A673 (cell line): ENCODE results near the gene FGGY. TPM values are rescaled to one million over a fixed set of nuclear protein-coding genes. Genes with fewer than 3 reads are reported as not detected.

Source experiments
- BruUV-seq: library from RNA; stranded (reverse); fragments of 400-500 nt; replicated peaks from 2 replicates; lab custom pipeline; 2021; lab: Mats Ljungman, UMichigan
- CTCF ChIA-PET: fragments of 300-600 bp; sonication (Branson Sonifier 250); formaldehyde crosslinking; loops from one replicate; lab custom pipeline; 2022; ENCODE audit warnings: antibody characterized with exemption; lab: Charles Lee
- POLR2A ChIA-PET: fragments of 300-600 bp; sonication (Branson Sonifier 250); formaldehyde crosslinking; loops from one replicate; lab custom pipeline; 2022; ENCODE audit warnings: antibody characterized with exemption; ENCODE audit not compliant: low non-redundant PET; lab: Charles Lee
- DNase-seq: peaks from one replicate; pipeline ENCODE4 v3.0.0-alpha.2; 2015; ENCODE audit warnings: low spot score
- H3K27ac ChIP-seq: fragments of 200-600 bp; sonication (generic); 2 replicates; pipeline ENCODE4 v1.5.1; 2016; ENCODE audit warnings: mixed run types, low read depth, mild to moderate bottlenecking, mixed read lengths, antibody characterized with exemption, low read length; ENCODE audit not compliant: poor library complexity, severe bottlenecking
- H3K27me3 ChIP-seq: fragments of 200-600 bp; sonication (generic); replicated peaks from 2 replicates; pipeline ENCODE4 v1.6.1; 2017; ENCODE audit warnings: mixed run types, low read depth, mild to moderate bottlenecking, mixed read lengths, antibody characterized with exemption, low read length; ENCODE audit not compliant: insufficient read depth, poor library complexity
- H3K36me3 ChIP-seq: fragments of 200-600 bp; sonication (generic); 2 replicates; pipeline ENCODE4 v1.6.1; 2016; ENCODE audit warnings: mixed run types, mild to moderate bottlenecking, mixed read lengths, antibody characterized with exemption, low read length; ENCODE audit not compliant: insufficient read depth, poor library complexity, severe bottlenecking
- H3K4me1 ChIP-seq: fragments of 200-600 bp; sonication (generic); 2 replicates; pipeline ENCODE4 v1.6.1; 2017; ENCODE audit warnings: mixed run types, mild to moderate bottlenecking, mixed read lengths, antibody characterized with exemption, low read length; ENCODE audit not compliant: insufficient read depth, poor library complexity, severe bottlenecking
- H3K4me3 ChIP-seq: fragments of 200-600 bp; sonication (generic); 2 replicates; pipeline ENCODE4 v1.5.1; 2016; ENCODE audit warnings: low read depth, mixed run types, mild to moderate bottlenecking, mixed read lengths, low read length; ENCODE audit not compliant: poor library complexity, severe bottlenecking
- H3K9me3 ChIP-seq: fragments of 200-600 bp; sonication (generic); 2 replicates; pipeline ENCODE4 v1.6.1; 2016; ENCODE audit warnings: mixed run types, low read depth, mild to moderate bottlenecking, mixed read lengths, antibody characterized with exemption, low read length; ENCODE audit not compliant: poor library complexity, severe bottlenecking
- EZH2 ChIP-seq: fragments of 200-600 bp; sonication (generic); IDR thresholded peaks from 2 replicates; pipeline ENCODE4 v1.6.1; 2017; ENCODE audit warnings: borderline replicate concordance, low read depth, mild to moderate bottlenecking, mixed read lengths, antibody characterized with exemption, low read length; ENCODE audit not compliant: poor library complexity, severe bottlenecking
- intact Hi-C: fragments of 100-400 bp; cut with micrococcal nuclease; formaldehyde crosslinking; loops from one replicate; pipeline ENCODE4 v1.10.0; 2022; ENCODE audit not compliant: unreplicated experiment
- total RNA-seq: library from RNA; stranded (reverse); gene quantifications from 2 replicates; pipeline ENCODE4 v1.2.3, GENCODE V29; 2021
- TF ChIP-seq, protein P1 (sequence below): fragments of 300-800, 200-600 bp; sonication (generic); conservative IDR thresholded peaks from 2 replicates; pipeline ENCODE4 v1.5.1; 2017; ENCODE audit warnings: low read depth, mild to moderate bottlenecking, antibody characterized with exemption, low read length, moderate library complexity, mixed read lengths

The FGGY gene
- total RNA-seq, 1 experiment from 2014 or later, result 2.6 TPM

GRCh38 chr1:59505596-59506028, 208.7 kb downstream of the FGGY start:
- H3K4me3 ChIP-seq, result no peak overlapping the region
- DNase-seq, result peak; percentile 79
- peak overlapping the region; percentile 57 for H3K27ac ChIP-seq
- ChIA-PET CTCF (no interaction called here), POLR2A (interaction anchor here (1.3 kb wide), 1 partner anchor 722 kb away, joined by 5 read pairs; the partner anchor contains the start of gene JUN)
- H3K9me3 ChIP-seq, result no peaks in the 10 kb centered on the region
- TF ChIP-seq EZH2, result no peak
- TF ChIP-seq, protein P1, sequence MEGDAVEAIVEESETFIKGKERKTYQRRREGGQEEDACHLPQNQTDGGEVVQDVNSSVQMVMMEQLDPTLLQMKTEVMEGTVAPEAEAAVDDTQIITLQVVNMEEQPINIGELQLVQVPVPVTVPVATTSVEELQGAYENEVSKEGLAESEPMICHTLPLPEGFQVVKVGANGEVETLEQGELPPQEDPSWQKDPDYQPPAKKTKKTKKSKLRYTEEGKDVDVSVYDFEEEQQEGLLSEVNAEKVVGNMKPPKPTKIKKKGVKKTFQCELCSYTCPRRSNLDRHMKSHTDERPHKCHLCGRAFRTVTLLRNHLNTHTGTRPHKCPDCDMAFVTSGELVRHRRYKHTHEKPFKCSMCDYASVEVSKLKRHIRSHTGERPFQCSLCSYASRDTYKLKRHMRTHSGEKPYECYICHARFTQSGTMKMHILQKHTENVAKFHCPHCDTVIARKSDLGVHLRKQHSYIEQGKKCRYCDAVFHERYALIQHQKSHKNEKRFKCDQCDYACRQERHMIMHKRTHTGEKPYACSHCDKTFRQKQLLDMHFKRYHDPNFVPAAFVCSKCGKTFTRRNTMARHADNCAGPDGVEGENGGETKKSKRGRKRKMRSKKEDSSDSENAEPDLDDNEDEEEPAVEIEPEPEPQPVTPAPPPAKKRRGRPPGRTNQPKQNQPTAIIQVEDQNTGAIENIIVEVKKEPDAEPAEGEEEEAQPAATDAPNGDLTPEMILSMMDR, result no peak
- H3K4me1 ChIP-seq, result peaks cover 24% of the 10 kb centered on the region
- no peaks in the 10 kb centered on the region for H3K36me3 ChIP-seq
- H3K27me3 ChIP-seq, result no peaks in the 10 kb centered on the region
- BruUV-seq, result no TSS peak
- intact Hi-C loops, result no loop called here

GRCh38 chr1:59506952-59507351, 210.1 kb downstream of the FGGY start:
- CTCF ChIA-PET, result interaction anchor here (0.5 kb wide), 1 partner anchor 1342 kb away, joined by 4 read pairs; no protein-coding TSS in a partner anchor
- peaks cover 24% of the 10 kb centered on the region for H3K4me1 ChIP-seq
- no peak for TF ChIP-seq EZH2
- TF ChIP-seq, protein P1, result no peak
- no peak overlapping the region for H3K4me3 ChIP-seq
- intact Hi-C loops, result no loop called here
- POLR2A ChIA-PET, result no interaction called here
- BruUV-seq, result no TSS peak
- no peaks in the 10 kb centered on the region for H3K9me3 ChIP-seq
- no peak overlapping the region for H3K27ac ChIP-seq
- H3K36me3 ChIP-seq, result no peaks in the 10 kb centered on the region
- no peaks in the 10 kb centered on the region for H3K27me3 ChIP-seq
- peak; percentile 34 for DNase-seq

- POLR2A ChIA-PET, result interaction anchor here (0.7 kb wide), 1 partner anchor 15 kb away, joined by 3 read pairs; no protein-coding TSS in a partner anchor
- Histone ChIP-seq H3K4me3 (no peak overlapping the region), H3K36me3 (no peaks in the 10 kb centered on the region), H3K27ac (no peak overlapping the region), H3K9me3 (no peaks in the 10 kb centered on the region), H3K4me1 (peaks cover 18% of the 10 kb centered on the region), H3K27me3 (no peaks in the 10 kb centered on the region)
- CTCF ChIA-PET, result no interaction called here
- DNase-seq, result no peak
- intact Hi-C loops, result no loop called here
- TF ChIP-seq EZH2, result no peak
- TF ChIP-seq, protein P1, result no peak
- no TSS peak for BruUV-seq
Observed at GRCh38 chr1:59509341-59509875, 212.5 kb downstream of the FGGY start.
